ENCODE measurements around the gene PLCB1. TPM values are rescaled to one million over a fixed set of nuclear protein-coding genes. Genes with fewer than 3 reads are reported as not detected.

PLCB1 gene
- total RNA-seq, 2 experiments from 2014 or later = 2.2 to 2.8 TPM

- no peak for DNase-seq
- no peak overlapping the region for H3K27ac Mint-ChIP-seq
- H3K4me3 Mint-ChIP-seq = no peak overlapping the region
- H3K36me3 Mint-ChIP-seq = no peaks in the 10 kb centered on the region
- H3K4me1 Mint-ChIP-seq = peaks cover 3% of the 10 kb centered on the region
- H3K27me3 Mint-ChIP-seq = no peaks in the 10 kb centered on the region
- no peaks in the 10 kb centered on the region for H3K9me3 Mint-ChIP-seq
Measured at GRCh38 chr20:8226106-8226505, 94.0 kb downstream of the PLCB1 start.

DNA sequence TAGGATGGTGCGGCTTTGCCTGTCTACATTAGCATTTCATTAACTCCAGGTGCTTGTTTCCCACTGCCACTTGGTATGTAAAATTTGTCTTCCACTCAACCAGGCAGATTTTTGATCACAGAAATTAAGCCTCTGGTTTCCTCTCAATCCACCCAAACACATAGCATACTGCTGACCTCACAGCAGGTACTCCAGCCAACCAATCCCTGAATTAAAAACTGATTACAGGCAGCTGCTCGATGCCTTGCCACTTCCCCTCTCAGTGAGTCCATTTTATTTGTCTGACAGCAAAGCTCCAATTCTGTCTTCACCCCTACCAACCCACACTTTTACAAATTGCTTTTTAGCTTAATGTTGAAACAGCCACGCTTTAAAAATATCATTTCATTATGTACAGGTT lies 95.2 kb downstream of the PLCB1 start:
- no peaks in the 10 kb centered on the region for H3K4me1 Mint-ChIP-seq
- no peaks in the 10 kb centered on the region for H3K27me3 Mint-ChIP-seq
- no peak overlapping the region for H3K4me3 Mint-ChIP-seq

DNA sequence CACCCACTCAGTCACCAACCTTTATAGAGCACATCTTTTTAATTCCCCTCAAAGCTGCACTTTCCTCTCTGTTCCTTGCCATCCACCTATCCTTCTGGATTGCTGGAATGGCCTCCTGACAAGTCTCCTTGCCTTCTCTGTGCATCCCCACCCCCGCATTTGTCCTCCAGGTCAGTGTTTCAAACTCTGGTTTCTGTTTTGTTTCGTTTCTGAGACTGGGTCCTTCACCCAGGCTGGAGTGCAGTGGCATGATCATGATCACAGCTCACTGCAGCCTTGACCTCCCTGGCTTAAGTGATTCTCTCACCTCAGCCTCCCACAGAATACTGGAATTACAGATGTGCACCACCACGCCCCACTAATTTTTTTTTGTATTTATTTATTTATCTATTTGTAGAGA lies 96.2 kb downstream of the PLCB1 start:
- no peak for DNase-seq
- no peak overlapping the region for H3K27ac Mint-ChIP-seq
- H3K36me3 Mint-ChIP-seq = no peaks in the 10 kb centered on the region
- H3K27me3 Mint-ChIP-seq = no peaks in the 10 kb centered on the region
- no peak overlapping the region for H3K4me3 Mint-ChIP-seq
- H3K9me3 Mint-ChIP-seq = no peaks in the 10 kb centered on the region
- H3K4me1 Mint-ChIP-seq = no peaks in the 10 kb centered on the region

More for the DNA sequence above, 95.2 kb downstream of the PLCB1 start:
- no peak overlapping the region for H3K27ac Mint-ChIP-seq
- no peaks in the 10 kb centered on the region for H3K9me3 Mint-ChIP-seq
- DNase-seq = no peak
- H3K36me3 Mint-ChIP-seq = no peaks in the 10 kb centered on the region

DNA sequence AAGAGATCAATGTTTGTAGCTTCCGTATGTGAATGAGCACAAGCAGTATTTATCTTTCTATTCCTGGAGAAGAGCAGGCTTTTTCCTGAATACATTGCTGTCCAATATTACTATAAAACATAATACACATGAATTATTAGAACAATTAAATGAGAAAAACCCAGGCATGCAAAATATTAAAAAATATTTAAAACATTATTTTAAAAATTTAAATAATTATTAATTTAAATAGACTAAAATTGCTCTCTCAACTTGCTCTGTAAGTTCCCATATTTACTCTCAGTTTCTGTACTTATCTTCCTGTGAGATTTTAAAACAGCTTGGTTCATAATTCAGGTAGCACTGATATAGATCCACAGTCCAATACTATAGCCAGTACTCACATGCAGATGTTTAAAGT lies 97.0 kb downstream of the PLCB1 start:
- H3K27ac Mint-ChIP-seq = no peak overlapping the region
- no peak for DNase-seq
- H3K27me3 Mint-ChIP-seq = no peaks in the 10 kb centered on the region

DNA sequence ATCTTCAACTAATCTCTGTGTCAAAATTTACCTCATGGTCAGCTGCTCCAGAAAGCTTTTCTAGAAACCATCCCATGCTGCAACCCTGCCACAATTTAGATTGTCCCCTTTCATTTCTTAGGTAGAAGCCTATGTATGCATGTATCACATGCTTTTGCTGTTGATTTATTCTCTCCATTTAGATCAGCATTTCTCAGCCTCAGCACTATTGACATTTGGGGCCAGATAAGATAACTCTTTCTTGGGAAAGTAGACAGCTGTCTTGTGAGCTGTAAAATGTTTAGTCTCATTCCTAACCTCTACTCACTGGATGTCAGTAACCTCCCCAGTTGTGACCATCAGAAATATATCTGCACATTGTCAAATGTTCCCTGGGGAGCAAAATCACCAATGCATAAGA lies 99.0 kb downstream of the PLCB1 start:
- no peak overlapping the region for H3K4me3 Mint-ChIP-seq

More for the DNA sequence above, 97.0 kb downstream of the PLCB1 start:
- no peak overlapping the region for H3K4me3 Mint-ChIP-seq
- H3K4me1 Mint-ChIP-seq = no peaks in the 10 kb centered on the region
- H3K9me3 Mint-ChIP-seq = no peaks in the 10 kb centered on the region
- H3K36me3 Mint-ChIP-seq = no peaks in the 10 kb centered on the region

GRCh38 chr20:8232332-8232731 lies 100.3 kb downstream of the PLCB1 start:
- Mint-ChIP-seq H3K4me1 (no peaks in the 10 kb centered on the region), H3K4me3 (no peak overlapping the region), H3K36me3 (no peaks in the 10 kb centered on the region), H3K27me3 (no peaks in the 10 kb centered on the region), H3K27ac (no peak overlapping the region), H3K9me3 (no peaks in the 10 kb centered on the region)
- no peak for DNase-seq

More for the DNA sequence above, 99.0 kb downstream of the PLCB1 start:
- no peak for DNase-seq
- H3K36me3 Mint-ChIP-seq = no peaks in the 10 kb centered on the region
- no peaks in the 10 kb centered on the region for H3K4me1 Mint-ChIP-seq
- H3K27ac Mint-ChIP-seq = no peak overlapping the region
- no peaks in the 10 kb centered on the region for H3K27me3 Mint-ChIP-seq
- H3K9me3 Mint-ChIP-seq = no peaks in the 10 kb centered on the region

DNA sequence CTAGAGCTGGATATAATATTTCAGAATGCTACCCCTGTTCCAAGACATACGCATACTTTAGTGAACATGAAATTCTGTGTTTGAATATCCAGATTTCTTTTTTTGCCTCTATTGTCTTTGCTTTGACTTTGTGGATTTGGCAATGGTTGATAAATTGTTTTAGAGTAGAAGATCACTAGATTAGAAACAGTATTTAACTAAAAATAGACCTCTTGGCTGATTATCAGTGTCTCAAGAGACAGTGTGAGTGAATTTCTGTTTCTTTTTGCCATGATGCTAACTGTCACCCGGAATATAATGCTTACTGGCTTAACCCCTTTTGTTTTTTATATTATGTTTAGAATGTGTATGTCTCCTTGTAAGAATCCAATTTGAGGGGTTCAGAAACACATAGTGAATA lies 102.5 kb downstream of the PLCB1 start:
- no peaks in the 10 kb centered on the region for H3K27me3 Mint-ChIP-seq
- no peak overlapping the region for H3K4me3 Mint-ChIP-seq
- H3K36me3 Mint-ChIP-seq = no peaks in the 10 kb centered on the region
- no peak for DNase-seq
- no peak overlapping the region for H3K27ac Mint-ChIP-seq
- H3K4me1 Mint-ChIP-seq = no peaks in the 10 kb centered on the region
- no peaks in the 10 kb centered on the region for H3K9me3 Mint-ChIP-seq

DNA sequence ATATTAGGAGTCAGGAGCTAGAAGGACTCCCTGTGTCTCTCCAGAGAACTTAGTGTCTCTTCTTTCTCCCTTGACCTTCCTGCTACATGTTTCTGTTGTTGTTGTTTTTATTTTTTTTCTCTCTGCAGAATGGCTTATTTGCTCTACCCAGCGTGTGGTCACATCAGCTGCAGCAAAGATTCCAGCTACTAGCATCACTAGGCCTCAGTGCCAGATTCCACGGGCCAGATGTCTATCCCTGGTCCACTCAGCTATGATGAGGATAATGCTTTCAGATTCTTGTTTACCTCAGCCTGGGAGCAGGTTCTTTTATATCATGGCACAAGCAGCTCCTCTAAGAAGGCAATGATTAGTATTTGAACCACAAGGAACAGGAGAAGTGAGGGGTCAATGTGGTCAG lies 110.0 kb downstream of the PLCB1 start:
- H3K4me1 Mint-ChIP-seq = no peaks in the 10 kb centered on the region
- H3K27me3 Mint-ChIP-seq = no peaks in the 10 kb centered on the region
- no peaks in the 10 kb centered on the region for H3K36me3 Mint-ChIP-seq
- no peaks in the 10 kb centered on the region for H3K9me3 Mint-ChIP-seq
- H3K27ac Mint-ChIP-seq = no peak overlapping the region
- H3K4me3 Mint-ChIP-seq = no peak overlapping the region
- no peak for DNase-seq

DNA sequence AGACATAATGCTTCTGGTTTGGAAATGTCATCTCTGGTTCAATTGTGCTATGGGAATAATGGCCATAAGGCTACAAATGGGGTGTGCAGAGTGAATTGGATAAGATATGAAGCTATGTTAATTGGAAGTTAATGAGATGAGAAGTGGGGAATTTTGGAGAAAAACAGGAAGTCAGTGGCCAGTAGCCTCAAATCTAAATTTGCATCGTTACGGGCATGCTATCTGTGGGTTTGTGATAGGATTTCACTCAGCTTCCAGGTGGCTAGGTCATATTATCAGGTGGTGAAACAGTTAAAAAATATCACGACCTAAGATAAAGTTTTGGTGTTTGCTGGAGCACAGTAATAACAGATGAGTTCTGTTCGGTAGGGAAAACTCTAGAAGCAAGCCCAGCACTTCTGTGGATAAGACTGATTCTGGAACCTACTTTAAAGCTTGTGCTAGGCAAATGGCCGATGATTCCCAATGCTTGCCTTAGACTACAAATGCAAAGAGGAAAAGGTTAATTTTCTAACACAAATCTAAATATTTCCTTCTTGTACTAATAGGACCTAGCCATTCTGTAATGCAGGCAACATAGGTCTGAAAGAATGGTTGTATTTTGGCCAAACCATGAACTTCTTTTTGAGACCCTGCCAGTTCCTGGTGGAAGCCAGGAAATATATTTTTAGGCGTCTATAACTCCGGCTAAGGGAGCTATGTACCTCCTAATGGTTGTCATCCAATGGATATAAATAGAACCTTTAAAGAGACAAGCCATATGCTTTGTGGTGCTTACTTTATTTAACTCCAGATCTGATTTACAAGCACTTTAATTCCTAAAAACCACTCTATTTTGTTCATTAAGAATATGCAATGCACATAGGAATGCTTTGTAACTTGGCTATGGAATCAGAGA lies 111.0 kb downstream of the PLCB1 start:
- no peaks in the 10 kb centered on the region for H3K27me3 Mint-ChIP-seq
- no peaks in the 10 kb centered on the region for H3K4me1 Mint-ChIP-seq
- no peak for DNase-seq
- no peak overlapping the region for H3K27ac Mint-ChIP-seq
- H3K36me3 Mint-ChIP-seq = no peaks in the 10 kb centered on the region
- no peaks in the 10 kb centered on the region for H3K9me3 Mint-ChIP-seq
- H3K4me3 Mint-ChIP-seq = no peak overlapping the region

DNA sequence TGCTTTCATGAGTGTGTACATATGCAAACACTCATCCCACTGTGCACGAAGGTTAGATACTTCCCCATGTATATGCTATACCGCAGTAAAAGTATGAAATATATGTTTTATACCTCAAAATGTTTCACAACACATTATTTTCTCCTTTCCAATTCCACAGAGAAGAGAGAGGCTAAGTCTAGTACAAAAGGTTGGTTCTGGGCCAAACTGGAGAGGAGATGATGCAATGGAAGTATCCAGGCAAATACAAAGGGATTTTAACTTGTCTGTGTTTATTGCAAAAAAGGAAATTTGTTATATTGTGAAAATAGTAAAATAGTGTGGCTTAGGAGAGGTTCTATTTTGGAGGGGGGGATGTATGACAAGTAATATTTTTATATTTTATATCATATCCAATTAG lies 112.6 kb downstream of the PLCB1 start:
- no peaks in the 10 kb centered on the region for H3K36me3 Mint-ChIP-seq
- H3K4me1 Mint-ChIP-seq = no peaks in the 10 kb centered on the region
- H3K27ac Mint-ChIP-seq = no peak overlapping the region
- no peaks in the 10 kb centered on the region for H3K9me3 Mint-ChIP-seq
- H3K4me3 Mint-ChIP-seq = no peak overlapping the region
- no peaks in the 10 kb centered on the region for H3K27me3 Mint-ChIP-seq
- DNase-seq = no peak

DNA sequence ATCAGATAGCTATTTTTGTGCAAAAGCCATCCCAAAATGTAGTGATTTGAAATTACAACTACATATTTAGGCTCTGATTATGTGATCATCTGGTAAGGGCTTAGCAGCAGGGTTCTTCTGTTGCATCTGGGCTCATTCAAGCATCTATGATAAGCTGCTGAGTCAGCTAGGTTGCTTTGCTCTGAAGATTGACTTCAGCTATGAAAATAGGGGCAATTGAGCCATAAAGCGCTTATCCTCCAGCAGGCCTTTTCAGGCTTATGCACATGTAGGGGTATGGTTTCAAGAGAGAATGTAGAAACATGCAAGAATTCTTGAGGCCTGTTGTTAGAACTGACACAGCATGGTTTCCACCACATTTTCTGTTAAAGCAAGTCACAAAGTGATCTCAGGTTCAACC lies 114.1 kb downstream of the PLCB1 start:
- no peaks in the 10 kb centered on the region for H3K27me3 Mint-ChIP-seq
- no peaks in the 10 kb centered on the region for H3K9me3 Mint-ChIP-seq
- H3K4me3 Mint-ChIP-seq = no peak overlapping the region
- H3K4me1 Mint-ChIP-seq = no peaks in the 10 kb centered on the region
- H3K36me3 Mint-ChIP-seq = no peaks in the 10 kb centered on the region
- no peak for DNase-seq
- H3K27ac Mint-ChIP-seq = no peak overlapping the region

DNA sequence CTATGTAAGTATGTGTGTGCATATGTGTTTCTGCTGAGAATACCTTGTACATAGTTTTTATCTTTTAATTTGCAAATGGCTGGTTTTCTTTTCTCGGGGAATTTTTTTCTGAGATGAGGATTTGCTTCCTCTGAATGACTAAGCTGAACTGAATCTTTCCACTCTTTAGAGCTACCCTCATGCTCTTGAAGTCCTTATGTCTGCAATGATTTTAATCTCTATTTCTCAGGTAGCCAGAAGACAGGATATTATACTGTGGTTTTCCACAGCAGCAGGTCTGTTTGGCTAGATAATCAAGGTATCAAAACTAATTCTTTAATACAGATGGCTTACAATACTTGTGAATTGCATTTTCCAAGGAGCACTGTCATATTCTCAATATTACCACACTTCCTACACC lies 114.7 kb downstream of the PLCB1 start:
- H3K4me1 Mint-ChIP-seq = no peaks in the 10 kb centered on the region
- no peak overlapping the region for H3K27ac Mint-ChIP-seq
- H3K9me3 Mint-ChIP-seq = no peaks in the 10 kb centered on the region
- no peak overlapping the region for H3K4me3 Mint-ChIP-seq
- H3K36me3 Mint-ChIP-seq = no peaks in the 10 kb centered on the region
- DNase-seq = no peak
- H3K27me3 Mint-ChIP-seq = no peaks in the 10 kb centered on the region

DNA sequence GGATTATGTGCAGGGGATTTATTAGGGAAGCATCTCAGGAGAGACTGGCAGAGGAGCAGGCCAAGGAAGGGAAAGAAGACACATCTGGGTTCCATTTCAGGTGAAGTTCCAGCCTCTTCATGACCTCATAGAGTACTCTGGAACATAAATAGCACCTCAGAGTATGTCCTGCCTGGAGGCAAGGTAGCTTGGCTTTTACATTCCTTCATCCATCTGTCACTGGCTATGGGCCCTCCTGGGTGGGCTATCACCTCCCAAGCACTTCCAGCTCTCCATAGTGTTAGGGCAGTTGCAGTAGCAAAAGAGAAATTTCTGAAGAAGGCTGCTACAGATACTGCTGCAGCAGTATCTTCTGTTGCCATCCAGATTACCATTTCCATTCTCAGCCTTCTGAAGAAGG lies 116.0 kb downstream of the PLCB1 start:
- peaks cover 2% of the 10 kb centered on the region for H3K4me1 Mint-ChIP-seq
- no peak overlapping the region for H3K4me3 Mint-ChIP-seq
- no peaks in the 10 kb centered on the region for H3K9me3 Mint-ChIP-seq
- H3K27ac Mint-ChIP-seq = no peak overlapping the region
- H3K36me3 Mint-ChIP-seq = no peaks in the 10 kb centered on the region
- no peak for DNase-seq
- H3K27me3 Mint-ChIP-seq = no peaks in the 10 kb centered on the region

GRCh38 chr20:8249634-8250033 lies 117.6 kb downstream of the PLCB1 start:
- no peak for DNase-seq
- Mint-ChIP-seq H3K36me3 (no peaks in the 10 kb centered on the region), H3K9me3 (no peaks in the 10 kb centered on the region), H3K27me3 (no peaks in the 10 kb centered on the region), H3K4me3 (no peak overlapping the region), H3K4me1 (peaks cover 2% of the 10 kb centered on the region), H3K27ac (no peak overlapping the region)

GRCh38 chr20:8250539-8251200 lies 118.6 kb downstream of the PLCB1 start:
- no peak for DNase-seq
- Mint-ChIP-seq H3K4me1 (peaks cover 2% of the 10 kb centered on the region), H3K9me3 (no peaks in the 10 kb centered on the region), H3K36me3 (no peaks in the 10 kb centered on the region), H3K4me3 (no peak overlapping the region), H3K27me3 (no peaks in the 10 kb centered on the region), H3K27ac (no peak overlapping the region)

DNA sequence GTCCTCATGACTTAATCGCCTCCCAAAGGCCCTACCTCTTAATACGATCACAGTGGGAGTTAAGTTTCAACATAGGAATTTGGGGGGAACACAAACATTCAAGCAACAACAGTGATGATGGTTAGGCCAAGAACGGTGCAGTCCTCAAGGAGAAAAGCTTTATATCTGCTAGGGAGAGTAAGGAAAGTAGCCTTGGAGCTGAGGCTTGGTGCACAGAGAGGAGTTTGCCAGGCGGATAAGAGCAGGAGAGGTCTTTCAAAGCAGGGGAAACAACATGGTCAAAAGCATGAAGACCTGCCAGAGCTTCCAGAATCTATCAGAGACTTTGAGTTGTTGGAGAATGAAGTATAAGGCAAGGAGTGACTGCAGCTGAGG lies 119.1 kb downstream of the PLCB1 start:
- H3K36me3 Mint-ChIP-seq = no peaks in the 10 kb centered on the region
- peaks cover 4% of the 10 kb centered on the region for H3K4me1 Mint-ChIP-seq
- no peaks in the 10 kb centered on the region for H3K9me3 Mint-ChIP-seq
- H3K27me3 Mint-ChIP-seq = no peaks in the 10 kb centered on the region
- H3K27ac Mint-ChIP-seq = no peak overlapping the region
- H3K4me3 Mint-ChIP-seq = no peak overlapping the region
- no peak for DNase-seq
